Adrenal gland (tissue), 5 donors: ENCODE measurements around the gene MYH6.

ENCODE experiments used
- CTCF ChIP-seq, 6 experiments: fragments of 450-650 bp in 4 of 6; fragments of 200-600 bp in 2 of 6; sonication (generic) in 1 of 6; IDR thresholded peaks; 1 replicate in 5 of 6; 2 replicates in 1 of 6; pipeline versions ENCODE4 v1.5.1 to v1.8.0; 2016 to 2021; ENCODE audit warnings: antibody characterized with exemption in 6 of 6, mild to moderate bottlenecking in 2 of 6, moderate library complexity in 1 of 6
- POLR2A ChIP-seq, 2 donors: fragments of 450-650 bp; IDR thresholded peaks; one replicate each; pipeline ENCODE4 v1.6.1; 2017; ENCODE audit warnings: antibody characterized with exemption in 2 of 2, mild to moderate bottlenecking in 2 of 2, moderate library complexity in 1 of 2
- donor health status: DM: no; HTN: no; CAD: no.

GRCh38 chr14:23392613-23393012 is 15.5 kb downstream of the MYH6 start:
- TF ChIP-seq CTCF (IDR thresholded peaks at IDR 0.05) (no peak), POLR2A (IDR thresholded peaks at IDR 0.05) (no peak)
